Body of pancreas (tissue), 4 donors: ENCODE results near the gene HOXA11. TPM values are rescaled to one million over a fixed set of nuclear protein-coding genes. Genes with fewer than 3 reads are reported as not detected.

Experiments used
- ATAC-seq: fragments of 150-250 bp; one replicate; pipeline ENCODE4 v1.9.1; 2016
- DNase-seq, 4 donors: peaks; one replicate each; pipeline ENCODE4 v3.0.0-alpha.2; 2019
- H3K27ac ChIP-seq, 4 donors: fragments of 200-600 bp; sonication (generic); 1 replicate in 3 of 4; 2 replicates in 1 of 4; pipeline versions ENCODE4 v1.5.1 to v1.6.1; 2016 to 2019; ENCODE audit warnings: mild to moderate bottlenecking in 1 of 4, mixed read lengths in 1 of 4, moderate library complexity in 1 of 4
- H3K27me3 ChIP-seq, 2 donors: fragments of 200-600 bp; sonication (generic); one replicate each; pipeline ENCODE4 v1.6.0; 2016; ENCODE audit warnings: mild to moderate bottlenecking in 1 of 2
- H3K36me3 ChIP-seq, 2 donors: fragments of 200-600 bp; sonication (generic); replicated peaks in 1 of 2; 2 replicates each; pipeline ENCODE4 v1.5.1; 2016; ENCODE audit warnings: low read depth in 2 of 2; ENCODE audit not compliant: insufficient read depth in 1 of 2
- H3K4me1 ChIP-seq: fragments of 200-600 bp; sonication (generic); one replicate; pipeline ENCODE4 v1.6.0; 2016
- H3K4me3 ChIP-seq, 2 donors: fragments of 200-600 bp; sonication (generic); 1 replicate in 1 of 2; 2 replicates in 1 of 2; pipeline ENCODE4 v1.5.1; 2016 to 2019
- H3K9me3 ChIP-seq, 3 donors: fragments of 200-600 bp; sonication (generic); 1 replicate in 2 of 3; 2 replicates in 1 of 3; pipeline ENCODE4 v1.5.1; 2016
- POLR2A ChIP-seq, 3 donors: fragments of 450-650 bp; IDR thresholded peaks; one replicate each; pipeline ENCODE4 v1.6.1; 2016; ENCODE audit warnings: antibody characterized with exemption in 3 of 3, mild to moderate bottlenecking in 2 of 3
- WGBS, 2 donors: methylation state at CpG; one replicate each; pipeline ENCODE4 v1.1.5; 2017; 5-methylcytosine and 5-hydroxymethylcytosine counted together
- intact Hi-C: fragments of 100-400 bp; cut with DNase I; formaldehyde crosslinking; loops from one replicate; pipeline ENCODE4 v1.15.1; 2023
- total RNA-seq, 2 donors: library from RNA; depleted of rRNA; stranded (reverse); fragments of >200 nt; gene quantifications; one replicate each; pipeline ENCODE4 v1.1.0, GENCODE V29; 2016
- TF ChIP-seq, protein P1 (sequence below), 7 experiments: fragments of 450-650 bp in 4 of 7; fragments of 200-600 bp in 3 of 7; sonication (generic) in 3 of 7; IDR thresholded peaks; one replicate each; pipeline ENCODE4 v1.5.1; 2016 to 2019; ENCODE audit warnings: antibody characterized with exemption in 7 of 7

Gene HOXA11
- total RNA-seq, 2 donors from 2014 or later, result not detected

DNA sequence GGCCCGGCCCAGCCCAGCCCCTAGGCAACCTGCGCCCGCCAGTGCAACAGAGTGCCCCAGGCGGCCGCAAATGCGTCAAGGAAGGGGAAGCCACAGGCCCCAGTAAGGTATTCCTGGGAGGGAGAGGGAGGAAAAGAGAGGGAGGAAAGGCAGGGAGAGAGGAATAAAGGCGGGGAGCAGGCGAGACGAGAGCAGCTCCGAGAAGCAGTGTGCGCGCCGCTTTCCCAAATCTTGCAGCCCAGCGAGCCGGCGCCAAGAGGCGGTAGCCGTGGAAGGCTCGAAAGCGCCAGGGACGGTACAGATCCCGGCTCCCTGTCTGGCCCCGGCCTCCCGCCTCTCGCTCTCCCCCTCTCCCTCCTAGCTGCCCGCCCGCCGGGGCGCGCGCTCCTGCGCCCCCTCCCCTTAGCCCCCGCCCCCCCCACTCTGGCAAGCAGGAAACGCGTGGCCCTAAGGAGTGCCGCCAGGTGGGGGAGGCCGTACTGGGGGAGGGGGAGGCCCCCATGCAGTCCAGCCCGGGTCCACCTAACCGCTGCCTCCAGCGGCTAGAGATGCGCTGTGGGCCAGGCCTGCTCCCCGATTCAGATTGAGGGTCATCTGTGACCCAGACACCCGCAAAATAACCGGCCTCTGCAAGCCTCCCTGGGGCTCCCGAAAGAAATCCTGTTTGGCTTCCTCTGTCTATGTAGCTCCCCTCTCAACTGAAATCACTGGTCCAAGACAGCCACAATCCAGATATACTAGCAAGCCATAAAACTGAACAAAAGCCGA, 15.2 kb downstream of the HOXA11 start:
- Histone ChIP-seq H3K36me3 (no peaks in the 10 kb centered on the region), H3K27ac (no peak overlapping the region), H3K4me3 (no peak overlapping the region), H3K4me1 (peaks cover 30% of the 10 kb centered on the region), H3K27me3 (peaks cover 5 to 92% of the 10 kb centered on the region in 2 donors), H3K9me3 (no peaks in the 10 kb centered on the region)
- ATAC-seq (no peak), DNase-seq (no peak)
- intact Hi-C loops, result loop anchor here (10.0 kb wide), 1 partner anchor 315 kb away; no protein-coding TSS in a partner anchor
- 4 to 6% methylated on average over 18 to 44 of the region's 46 CpGs for WGBS, 2 donors
- TF ChIP-seq, protein P1, sequence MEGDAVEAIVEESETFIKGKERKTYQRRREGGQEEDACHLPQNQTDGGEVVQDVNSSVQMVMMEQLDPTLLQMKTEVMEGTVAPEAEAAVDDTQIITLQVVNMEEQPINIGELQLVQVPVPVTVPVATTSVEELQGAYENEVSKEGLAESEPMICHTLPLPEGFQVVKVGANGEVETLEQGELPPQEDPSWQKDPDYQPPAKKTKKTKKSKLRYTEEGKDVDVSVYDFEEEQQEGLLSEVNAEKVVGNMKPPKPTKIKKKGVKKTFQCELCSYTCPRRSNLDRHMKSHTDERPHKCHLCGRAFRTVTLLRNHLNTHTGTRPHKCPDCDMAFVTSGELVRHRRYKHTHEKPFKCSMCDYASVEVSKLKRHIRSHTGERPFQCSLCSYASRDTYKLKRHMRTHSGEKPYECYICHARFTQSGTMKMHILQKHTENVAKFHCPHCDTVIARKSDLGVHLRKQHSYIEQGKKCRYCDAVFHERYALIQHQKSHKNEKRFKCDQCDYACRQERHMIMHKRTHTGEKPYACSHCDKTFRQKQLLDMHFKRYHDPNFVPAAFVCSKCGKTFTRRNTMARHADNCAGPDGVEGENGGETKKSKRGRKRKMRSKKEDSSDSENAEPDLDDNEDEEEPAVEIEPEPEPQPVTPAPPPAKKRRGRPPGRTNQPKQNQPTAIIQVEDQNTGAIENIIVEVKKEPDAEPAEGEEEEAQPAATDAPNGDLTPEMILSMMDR (IDR thresholded peaks at IDR 0.05), result no peak
- no peak for TF ChIP-seq POLR2A (IDR thresholded peaks at IDR 0.05)

DNA sequence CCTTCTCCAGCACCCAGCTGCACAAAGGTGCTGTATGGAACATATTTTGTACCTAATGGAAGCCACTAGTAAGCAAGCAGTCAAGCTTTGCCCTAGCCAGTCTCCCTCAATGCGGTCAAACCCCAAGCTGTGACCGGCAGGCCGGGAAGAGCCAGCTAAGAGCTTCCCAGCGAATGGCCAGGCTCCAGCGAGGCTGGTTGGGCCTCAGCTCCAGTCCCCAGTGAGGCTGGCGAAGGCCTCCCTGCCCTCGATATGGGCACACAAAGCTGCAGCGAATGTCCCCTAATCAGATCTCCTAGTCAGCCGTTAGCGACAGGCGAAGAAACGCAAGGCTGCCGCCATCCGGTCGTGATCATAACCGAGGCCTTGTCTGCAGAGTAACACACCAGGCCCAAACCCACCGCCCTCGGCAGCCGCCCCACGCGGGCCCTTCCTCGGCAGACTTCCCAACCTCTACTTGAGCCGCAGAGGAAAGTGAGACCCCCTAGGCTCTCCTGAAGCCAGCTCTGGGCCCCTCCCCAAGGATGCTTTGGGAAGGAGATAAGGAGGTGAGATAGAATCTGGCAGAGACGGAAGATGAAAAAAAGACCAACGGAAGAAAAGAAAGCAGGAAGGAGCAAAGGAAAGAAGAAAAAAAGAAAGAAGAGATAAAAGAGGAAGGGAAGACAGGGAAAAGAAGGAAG, 16.6 kb downstream of the HOXA11 start:
- no peak overlapping the region for H3K27ac ChIP-seq

DNA sequence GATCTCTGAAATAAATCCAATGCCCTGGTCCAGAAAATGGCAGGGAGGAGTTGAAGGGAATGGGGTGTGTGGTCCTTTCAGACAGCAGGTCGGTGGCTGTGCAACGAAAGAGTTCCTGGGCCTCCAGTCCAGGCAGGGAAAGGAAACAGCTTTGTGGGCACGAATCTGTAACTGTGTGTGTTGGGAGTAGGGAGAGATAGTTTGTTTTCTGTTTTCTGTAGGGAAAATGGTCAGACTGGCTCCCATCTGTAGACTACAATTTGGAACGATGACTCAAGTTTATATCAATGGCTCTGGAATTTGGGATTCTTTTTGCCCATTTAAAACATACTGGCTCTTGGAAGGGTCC, 17.1 kb downstream of the HOXA11 start:
- Histone ChIP-seq H3K27me3 (peaks cover 0 to 87% of the 10 kb centered on the region in 2 donors), H3K4me3 (no peak overlapping the region), H3K36me3 (no peaks in the 10 kb centered on the region), H3K27ac (no peak overlapping the region), H3K9me3 (no peaks in the 10 kb centered on the region), H3K4me1 (peaks cover 18% of the 10 kb centered on the region)
- no peak for TF ChIP-seq POLR2A (IDR thresholded peaks at IDR 0.05)
- TF ChIP-seq, protein P1 (IDR thresholded peaks at IDR 0.05), result no peak
- WGBS, 2 donors, result 12 to 23% methylated on average over 4 of the region's 4 CpGs
- ATAC-seq (no peak), DNase-seq (no peak)
- intact Hi-C loops, result loop anchor here (10.0 kb wide), 1 partner anchor 313 kb away; no protein-coding TSS in a partner anchor

More for the DNA sequence above, 16.6 kb downstream of the HOXA11 start:
- ATAC-seq, result no peak
- no peak overlapping the region for H3K4me3 ChIP-seq
- TF ChIP-seq, protein P1 (IDR thresholded peaks at IDR 0.05), result no peak
- no peak for TF ChIP-seq POLR2A (IDR thresholded peaks at IDR 0.05)
- no peak for DNase-seq
- no peaks in the 10 kb centered on the region for H3K9me3 ChIP-seq
- H3K36me3 ChIP-seq, result no peaks in the 10 kb centered on the region
- peaks cover 23% of the 10 kb centered on the region for H3K4me1 ChIP-seq
- intact Hi-C loops, result loop anchor here (10.0 kb wide), 1 partner anchor 314 kb away; no protein-coding TSS in a partner anchor
- 5 to 17% methylated on average over 25 of the region's 25 CpGs for WGBS, 2 donors
- H3K27me3 ChIP-seq, result peaks cover 2 to 88% of the 10 kb centered on the region in 2 donors

DNA sequence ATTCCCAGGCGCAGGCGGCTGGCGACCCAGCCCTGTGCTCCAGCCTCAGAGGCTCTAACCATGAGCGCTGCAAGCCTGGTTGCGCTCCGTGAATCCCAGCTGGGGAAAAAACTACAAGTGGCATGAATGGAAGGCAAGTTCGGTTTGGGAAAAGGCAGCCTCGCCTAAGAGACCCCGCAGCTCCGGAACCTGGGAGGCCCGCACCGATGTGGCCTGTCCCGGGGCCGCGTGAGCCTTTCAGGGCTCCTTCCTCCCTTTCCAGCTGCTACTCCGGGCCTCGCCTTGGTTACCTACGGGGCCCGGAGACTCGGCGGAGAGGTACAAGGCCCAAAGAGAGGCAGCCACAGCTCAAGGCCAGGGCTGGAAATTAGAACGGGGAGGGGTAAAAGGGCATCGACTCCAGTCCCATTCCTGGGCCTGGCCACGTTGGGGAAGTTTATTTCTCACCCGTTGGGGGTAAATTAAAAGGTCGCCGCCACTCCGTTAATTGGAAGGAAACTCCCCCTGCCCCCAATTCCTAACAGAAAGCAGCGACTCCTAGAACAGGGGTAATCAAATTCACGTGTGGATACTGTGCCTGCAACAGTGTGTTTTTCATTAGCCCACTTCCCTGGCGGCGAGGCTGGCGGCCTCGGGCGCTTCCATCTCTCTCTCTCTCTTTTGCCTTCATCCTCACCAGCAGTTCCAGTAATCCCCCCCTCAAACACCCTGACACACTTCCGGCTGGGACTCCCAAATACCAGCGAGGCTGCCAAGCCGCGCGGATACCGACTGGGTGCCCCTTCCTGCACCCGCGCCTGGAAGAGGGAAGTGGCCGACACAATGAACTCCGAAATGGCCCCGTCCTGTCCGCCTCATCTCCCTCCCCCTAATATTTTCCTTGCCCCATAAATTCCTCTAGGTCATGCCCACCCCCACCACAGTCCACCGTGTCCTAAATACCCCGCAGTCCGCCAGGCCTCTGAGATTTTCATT, 18.2 kb downstream of the HOXA11 start:
- Histone ChIP-seq H3K36me3 (no peaks in the 10 kb centered on the region), H3K4me3 (no peak overlapping the region), H3K9me3 (no peaks in the 10 kb centered on the region), H3K4me1 (peaks cover 12% of the 10 kb centered on the region), H3K27ac (no peak overlapping the region), H3K27me3 (peaks cover 0 to 76% of the 10 kb centered on the region in 2 donors)
- DNase-seq (no peak), ATAC-seq (no peak)
- WGBS, 2 donors, result 8 to 19% methylated on average over 37 to 50 of the region's 50 CpGs
- TF ChIP-seq, protein P1 (IDR thresholded peaks at IDR 0.05), result no peak
- TF ChIP-seq POLR2A (IDR thresholded peaks at IDR 0.05), result no peak
- intact Hi-C loops, result loop anchor here (10.0 kb wide), 1 partner anchor 312 kb away; no protein-coding TSS in a partner anchor
